ENCODE results near the gene ZBTB5.

- no peak for TF ChIP-seq POLR2AphosphoS5 (IDR thresholded peaks at IDR 0.05; ENCODE audit: borderline replicate concordance, low read depth, low read length)
- TF ChIP-seq EZH2 (IDR thresholded peaks at IDR 0.05): no peak
These were observed 15.2 kb downstream of the ZBTB5 start for GRCh38 chr9:37449862-37450632.

Data from SK-N-MC (cell line).